HUES64 (cell line): ENCODE measurements around the gene RNF2.
"Not testable (repeated sequence)": the region's sequence is repeated elsewhere in the genome, so short reads cannot be mapped to it uniquely, and the experiment has no call there.

Experiments used
- H3K27ac ChIP-seq: 2 replicates; pipeline ENCODE4 v1.7.0; 2013; ENCODE audit warnings: low read depth, low read length, inconsistent platforms
- H3K27me3 ChIP-seq: 2 replicates; pipeline ENCODE4 v1.6.1; 2013; ENCODE audit warnings: mild to moderate bottlenecking, low read length; ENCODE audit not compliant: insufficient read depth
- H3K36me3 ChIP-seq: 2 replicates; pipeline ENCODE4 v1.6.1; 2013; ENCODE audit warnings: mild to moderate bottlenecking, low read length; ENCODE audit not compliant: insufficient read depth
- H3K4me1 ChIP-seq: 2 replicates; pipeline ENCODE4 v1.6.1; 2013; ENCODE audit warnings: mild to moderate bottlenecking, low read length, moderate library complexity; ENCODE audit not compliant: insufficient read depth
- H3K4me3 ChIP-seq: 2 replicates; pipeline ENCODE4 v1.5.1; 2013; ENCODE audit warnings: mild to moderate bottlenecking, low read length, moderate library complexity
- H3K9ac ChIP-seq: 2 replicates; pipeline ENCODE4 v1.6.1; 2013; ENCODE audit warnings: mild to moderate bottlenecking, low read depth, low read length
- H3K9me3 ChIP-seq: 2 replicates; pipeline ENCODE4 v1.6.1; 2013; ENCODE audit warnings: low read depth, low read length; ENCODE audit not compliant: insufficient read depth
- WGBS: fragments of 150-250, 120-280 bp; methylation state at CpG from one replicate; pipeline ENCODE4 v1.1.7; 2013; ENCODE audit warnings: missing lambda C conversion rate; 5-methylcytosine and 5-hydroxymethylcytosine counted together

The RNF2 gene

GRCh38 chr1:185050823-185051451 lies 5.6 kb downstream of the RNF2 start:
- Histone ChIP-seq H3K4me3 (no peak overlapping the region), H3K27ac (no peak overlapping the region), H3K9me3 (no peaks in the 10 kb centered on the region), H3K27me3 (no peaks in the 10 kb centered on the region), H3K4me1 (peaks cover 37% of the 10 kb centered on the region), H3K9ac (no peak overlapping the region), H3K36me3 (no peaks in the 10 kb centered on the region)
- 95% methylated on average over 4 of the region's 5 CpGs for WGBS

DNA sequence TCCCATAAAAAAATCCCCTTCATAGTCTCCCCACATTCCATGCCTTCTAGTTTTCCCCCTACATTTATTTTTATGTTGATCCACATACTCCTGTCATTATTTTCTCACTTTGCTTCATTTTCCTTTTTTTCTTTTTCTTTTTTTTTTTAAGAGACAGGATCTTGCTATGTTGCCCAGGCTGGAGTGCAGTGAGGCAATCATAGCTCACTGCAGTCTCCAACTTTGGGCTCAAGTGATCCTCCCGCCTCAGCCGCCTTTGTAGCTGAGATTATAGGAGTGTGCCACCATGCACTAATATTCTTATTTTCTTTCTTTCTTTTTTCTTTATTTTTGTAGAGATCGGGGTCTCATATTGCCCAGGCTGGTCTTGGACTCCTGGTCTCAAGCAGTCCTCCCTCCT lies 7.8 kb downstream of the RNF2 start:
- H3K4me1 ChIP-seq: peaks cover 23% of the 10 kb centered on the region
- H3K27me3 ChIP-seq: no peaks in the 10 kb centered on the region
- no peaks in the 10 kb centered on the region for H3K9me3 ChIP-seq
- H3K9ac ChIP-seq: no peak overlapping the region
- WGBS: 86% methylated on average over 3 of the region's 3 CpGs
- H3K27ac ChIP-seq: no peak overlapping the region
- H3K4me3 ChIP-seq: no peak overlapping the region
- H3K36me3 ChIP-seq: no peaks in the 10 kb centered on the region

- Histone ChIP-seq H3K9ac (no peak overlapping the region), H3K27ac (no peak overlapping the region), H3K9me3 (no peaks in the 10 kb centered on the region), H3K4me3 (no peak overlapping the region), H3K4me1 (peaks cover 22% of the 10 kb centered on the region), H3K36me3 (no peaks in the 10 kb centered on the region), H3K27me3 (no peaks in the 10 kb centered on the region)
- WGBS: 94% methylated on average over 31 of the region's 31 CpGs
Observed at GRCh38 chr1:185054365-185055060, 9.2 kb downstream of the RNF2 start.

DNA sequence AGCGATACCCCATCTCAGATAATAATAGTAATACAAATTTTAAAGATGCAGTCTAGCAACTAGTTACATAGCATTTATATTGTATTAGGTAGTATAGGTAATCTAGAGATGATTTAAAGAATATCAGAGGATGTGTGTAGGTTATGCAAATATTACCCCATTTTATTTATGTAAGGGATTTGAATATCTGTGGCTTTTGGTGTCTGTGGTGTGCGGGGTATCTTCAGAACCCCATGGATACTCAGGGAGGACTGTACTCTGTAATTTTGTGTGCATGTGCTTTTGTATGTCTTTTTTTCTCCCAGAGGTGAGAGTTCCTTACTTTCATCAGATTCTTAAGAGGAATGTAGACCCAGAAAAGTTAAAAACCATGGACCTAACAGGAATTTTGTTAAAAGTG lies 12.8 kb downstream of the RNF2 start:
- WGBS: 100% methylated on average over 1 of the region's 2 CpGs
- Histone ChIP-seq H3K36me3 (no peaks in the 10 kb centered on the region), H3K9ac (no peak overlapping the region), H3K9me3 (0 out of 2 replicates have a peak, but pooled peaks cover 1% of the 10 kb centered on the region), H3K4me1 (peaks cover 14% of the 10 kb centered on the region), H3K27me3 (no peaks in the 10 kb centered on the region), H3K27ac (no peak overlapping the region), H3K4me3 (no peak overlapping the region)

GRCh38 chr1:185058876-185059275 lies 13.5 kb downstream of the RNF2 start:
- H3K27ac ChIP-seq: no peak overlapping the region
- no peaks in the 10 kb centered on the region for H3K27me3 ChIP-seq
- 83% methylated on average over 2 of the region's 2 CpGs for WGBS

DNA sequence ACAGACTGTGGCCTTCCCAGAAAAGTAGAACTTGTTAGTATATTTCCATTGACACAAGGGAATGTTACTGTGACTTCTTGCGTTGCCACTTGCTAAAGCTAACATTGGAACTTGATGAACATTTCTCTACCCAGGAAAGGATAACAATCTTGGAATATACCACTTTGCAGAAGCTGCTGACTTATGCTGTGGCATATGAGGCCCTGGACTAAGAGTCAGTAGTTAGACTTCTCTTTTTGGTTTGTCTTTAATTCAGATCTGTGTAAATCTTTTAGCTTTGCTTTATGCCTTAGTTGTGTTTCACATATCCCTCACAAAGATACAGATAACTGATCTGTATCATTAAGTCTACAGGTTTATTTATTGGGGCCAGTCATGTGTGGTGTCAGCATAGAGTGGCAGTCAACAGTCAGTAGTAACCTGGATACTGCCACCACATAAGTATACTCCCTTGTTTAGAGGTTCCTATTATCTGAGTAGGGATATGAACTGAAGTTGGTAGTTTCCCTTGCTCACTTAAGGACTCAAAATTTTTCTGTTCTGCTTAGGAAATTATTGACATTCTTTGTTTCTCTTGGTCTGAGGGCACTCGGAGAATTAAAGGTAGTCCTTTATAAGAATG lies 14.7 kb downstream of the RNF2 start:
- H3K4me3 ChIP-seq: no peak overlapping the region
- peaks cover 14% of the 10 kb centered on the region for H3K4me1 ChIP-seq
- 95% methylated on average over 2 of the region's 2 CpGs for WGBS
- H3K36me3 ChIP-seq: peaks cover 3% of the 10 kb centered on the region
- no peaks in the 10 kb centered on the region for H3K27me3 ChIP-seq
- no peak overlapping the region for H3K9ac ChIP-seq
- H3K9me3 ChIP-seq: peaks cover 19% of the 10 kb centered on the region
- no peak overlapping the region for H3K27ac ChIP-seq

More at GRCh38 chr1:185058876-185059275, 13.5 kb downstream of the RNF2 start:
- H3K9me3 ChIP-seq: peaks cover 9% of the 10 kb centered on the region; the same call in 1 of the 2 replicates
- H3K4me3 ChIP-seq: no peak overlapping the region
- H3K36me3 ChIP-seq: peaks cover 2% of the 10 kb centered on the region; the same call in 1 of the 2 replicates
- H3K9ac ChIP-seq: no peak overlapping the region
- H3K4me1 ChIP-seq: peaks cover 14% of the 10 kb centered on the region

GRCh38 chr1:185062710-185063370 lies 17.5 kb downstream of the RNF2 start:
- Histone ChIP-seq H3K36me3 (peaks cover 10% of the 10 kb centered on the region), H3K4me1 (peaks cover 12% of the 10 kb centered on the region), H3K9ac (no peak overlapping the region), H3K27me3 (no peaks in the 10 kb centered on the region), H3K4me3 (no peak overlapping the region), H3K27ac (no peak overlapping the region), H3K9me3 (peaks cover 19% of the 10 kb centered on the region)
- WGBS: 100% methylated on average over 1 of the region's 1 CpG

- WGBS: 97% methylated on average over 1 of the region's 2 CpGs
- peaks cover 10% of the 10 kb centered on the region for H3K36me3 ChIP-seq
Observed at GRCh38 chr1:185063719-185064118, 18.4 kb downstream of the RNF2 start.

DNA sequence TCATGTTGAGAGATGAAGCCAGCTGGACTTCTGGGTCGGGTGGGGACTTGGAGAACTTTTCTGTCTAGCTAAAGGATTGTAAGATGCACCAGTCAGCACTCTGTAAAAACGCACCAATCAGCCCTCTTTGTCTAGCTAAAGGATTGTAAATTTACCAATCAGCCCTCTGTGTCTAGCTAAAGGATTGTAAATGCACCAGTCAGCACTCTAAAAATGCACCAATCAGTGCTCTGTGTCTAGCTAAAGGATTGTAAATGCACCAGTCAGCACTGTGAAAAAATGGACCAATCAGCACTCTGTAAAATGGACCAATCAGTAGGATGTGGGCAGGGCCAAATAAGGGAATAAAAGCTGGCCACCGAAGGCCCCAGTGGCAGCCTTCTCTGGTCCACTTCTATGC lies 19.6 kb downstream of the RNF2 start:
- not testable (repeated sequence) for H3K9ac ChIP-seq, H3K27ac ChIP-seq, H3K4me1 ChIP-seq, H3K4me3 ChIP-seq, H3K36me3 ChIP-seq, H3K27me3 ChIP-seq
- H3K9me3 ChIP-seq: peaks cover 19% of the 10 kb centered on the region
- 94% methylated on average over 3 of the region's 3 CpGs for WGBS

More at GRCh38 chr1:185063719-185064118, 18.4 kb downstream of the RNF2 start:
- Histone ChIP-seq H3K27ac (no peak overlapping the region), H3K4me1 (peaks cover 10% of the 10 kb centered on the region), H3K4me3 (no peak overlapping the region), H3K9me3 (peaks cover 19% of the 10 kb centered on the region), H3K27me3 (no peaks in the 10 kb centered on the region), H3K9ac (no peak overlapping the region)

- WGBS: 94% methylated on average over 2 of the region's 2 CpGs
- H3K36me3 ChIP-seq: peaks cover 10% of the 10 kb centered on the region
- peaks cover 13% of the 10 kb centered on the region for H3K4me1 ChIP-seq
- peaks cover 19% of the 10 kb centered on the region for H3K9me3 ChIP-seq
- H3K27me3 ChIP-seq: no peaks in the 10 kb centered on the region
- no peak overlapping the region for H3K4me3 ChIP-seq
- no peak overlapping the region for H3K9ac ChIP-seq
- no peak overlapping the region for H3K27ac ChIP-seq
Observed at GRCh38 chr1:185066181-185066580, 20.8 kb downstream of the RNF2 start.

DNA sequence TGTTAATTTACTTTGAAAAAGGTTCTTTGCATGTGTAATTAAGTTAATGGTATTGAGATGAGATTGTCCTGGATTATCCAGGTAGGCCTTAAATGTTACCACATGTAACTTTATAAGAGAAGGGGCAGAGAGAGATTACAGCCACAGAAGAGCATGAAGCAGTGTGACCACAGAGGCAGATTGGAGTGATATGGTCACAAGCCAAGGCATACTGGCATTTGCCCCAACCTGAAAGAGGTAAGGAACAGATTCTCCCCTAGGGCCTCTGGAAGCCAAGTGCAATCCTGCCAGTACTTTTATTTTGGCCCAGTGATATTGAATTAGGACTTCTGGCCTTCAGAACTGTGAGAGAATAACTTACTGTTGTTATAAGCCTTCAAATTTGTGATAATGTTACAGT lies 23.0 kb downstream of the RNF2 start:
- Histone ChIP-seq H3K9me3 (peaks cover 15% of the 10 kb centered on the region), H3K9ac (no peak overlapping the region), H3K27ac (no peak overlapping the region), H3K36me3 (peaks cover 10% of the 10 kb centered on the region), H3K4me3 (no peak overlapping the region), H3K4me1 (peaks cover 26% of the 10 kb centered on the region), H3K27me3 (no peaks in the 10 kb centered on the region)
